Measurements from ENCODE around the gene PRDM10. TPM values are rescaled to one million over a fixed set of nuclear protein-coding genes. Genes with fewer than 3 reads are reported as not detected.

PRDM10 gene
- total RNA-seq, 1 experiment from 2014 or later, result 7.7 TPM

- Histone ChIP-seq H3K23ac (ENCODE audit: insufficient read length, low read depth, low read length) (no peak overlapping the region), H3K4me1 (ENCODE audit: insufficient read depth, low read length) (no peaks in the 10 kb centered on the region), H3K18ac (ENCODE audit: insufficient read length, low read depth, low read length) (no peak overlapping the region), H2BK15ac (ENCODE audit: low read depth, low read length) (no peak overlapping the region), H2BK20ac (ENCODE audit: low read depth, low read length, poor library complexity, severe bottlenecking) (no peak overlapping the region), H3K27ac (ENCODE audit: insufficient read length, low read depth, low read length) (no peak overlapping the region), H3K27me3 (ENCODE audit: insufficient read depth, low read length) (no peaks in the 10 kb centered on the region), H3K4ac (ENCODE audit: low read depth, low read length) (no peak overlapping the region), H3K14ac (ENCODE audit: insufficient read depth, low read length) (no peak overlapping the region), H3T11ph (ENCODE audit: low read length) (no peak overlapping the region), H2BK5ac (ENCODE audit: insufficient read length, low read length) (no peak overlapping the region), H4K5ac (ENCODE audit: insufficient read length, low read depth, low read length) (no peak overlapping the region), H3K9me3 (ENCODE audit: control insufficient read depth, low read depth, low read length) (no peaks in the 10 kb centered on the region), H4K8ac (replicated peaks; ENCODE audit: insufficient read length, low read depth, low read length) (no peak overlapping the region), H3K4me2 (ENCODE audit: insufficient read depth, insufficient read length, low read length) (no peak overlapping the region), H2AK5ac (ENCODE audit: insufficient read length, low read length) (no peak overlapping the region), H3K79me2 (ENCODE audit: insufficient read depth, low read length) (no peaks in the 10 kb centered on the region), H2BK12ac (ENCODE audit: insufficient read length, low read depth, low read length) (no peak overlapping the region), H3K9ac (ENCODE audit: extremely low read depth, insufficient read length, low read length) (no peak overlapping the region), H2AFZ (ENCODE audit: low read length) (no peak overlapping the region), H2BK120ac (ENCODE audit: low read depth, low read length, poor library complexity, severe bottlenecking) (no peak overlapping the region), H4K20me1 (ENCODE audit: control insufficient read depth, insufficient read depth, insufficient read length) (no peaks in the 10 kb centered on the region), H3K79me1 (ENCODE audit: insufficient read depth, low read depth, low read length, poor library complexity, severe bottlenecking) (no peaks in the 10 kb centered on the region), H3K23me2 (ENCODE audit: insufficient read length, low read depth, low read length, poor library complexity, severe bottlenecking) (no peaks in the 10 kb centered on the region), H3K56ac (ENCODE audit: insufficient read length, low read depth, low read length) (no peak overlapping the region), H4K91ac (ENCODE audit: insufficient read length, low read depth, low read length) (no peak overlapping the region)
- no peak for DNase-seq
- no peak for TF ChIP-seq CTCF (conservative IDR thresholded peaks at IDR 0.05)
- Mint-ChIP-seq H3K9me3 (peaks cover 5 to 8% of the 10 kb centered on the region in 2 experiments), H3K4me1 (peaks cover 10 to 11% of the 10 kb centered on the region in 2 experiments), H3K27me3 (ENCODE audit: low read depth) (no peaks in the 10 kb centered on the region; the same call in 1 of the 2 replicates), H3K4me3 (no peak overlapping the region), H3K36me3 (ENCODE audit: insufficient read depth in 1 of 3, low read depth in 3 of 3) (no peaks in the 10 kb centered on the region), H3K27ac (no peak overlapping the region)
- WGBS (ENCODE audit: extremely low coverage, insufficient read length, low lambda C conversion rate), result no CpG with 5 or more reads among the region's 1 CpG
Observed at GRCh38 chr11:130024361-130024760, 21.7 kb upstream of the PRDM10 start.

Data from H9 (cell line).